Neuronal stem cell (in vitro differentiated cells): Measurements from ENCODE around the gene LRRK2.
"Not testable (repeated sequence)": the region's sequence is repeated elsewhere in the genome, so short reads cannot be mapped to it uniquely, and the experiment has no call there.

ENCODE experiments used
- DNase-seq: peaks from one replicate; pipeline ENCODE4 v3.0.0-alpha.2; 2013; ENCODE audit warnings: low spot score
- H2AFZ ChIP-seq: one replicate; pipeline ENCODE4 v1.6.1; 2013; ENCODE audit warnings: mild to moderate bottlenecking, low read length, inconsistent platforms
- H2AK5ac ChIP-seq: 2 replicates; pipeline ENCODE4 v1.6.1; 2013; ENCODE audit warnings: low read depth, mild to moderate bottlenecking, inconsistent platforms, low read length, moderate library complexity, mixed read lengths
- H2BK120ac ChIP-seq: 2 replicates; pipeline ENCODE4 v1.6.1; 2013; ENCODE audit warnings: low read depth, mild to moderate bottlenecking, inconsistent platforms, low read length, moderate library complexity, mixed read lengths
- H2BK12ac ChIP-seq: one replicate; pipeline ENCODE4 v1.6.1; 2013; ENCODE audit warnings: low read length, inconsistent platforms
- H2BK15ac ChIP-seq: 2 replicates; pipeline ENCODE4 v1.6.1; 2013; ENCODE audit warnings: mild to moderate bottlenecking, low read length, inconsistent platforms, mixed read lengths
- H2BK5ac ChIP-seq: one replicate; pipeline ENCODE4 v1.6.1; 2013; ENCODE audit warnings: inconsistent platforms, mild to moderate bottlenecking, low read length, moderate library complexity
- H3K14ac ChIP-seq: one replicate; pipeline ENCODE4 v1.6.1; 2013; ENCODE audit warnings: low read length, inconsistent platforms
- H3K18ac ChIP-seq: 2 replicates; pipeline ENCODE4 v1.6.1; 2013; ENCODE audit warnings: low read length, inconsistent platforms
- H3K23ac ChIP-seq: 2 replicates; pipeline ENCODE4 v1.6.1; 2013; ENCODE audit warnings: low read depth, mild to moderate bottlenecking, mixed read lengths, low read length, inconsistent platforms; ENCODE audit not compliant: poor library complexity
- H3K27ac ChIP-seq: replicated peaks from 3 replicates; pipeline ENCODE4 v1.5.1; 2013; ENCODE audit warnings: low read length, inconsistent platforms
- H3K27me3 ChIP-seq, 3 experiments: 2 replicates each; pipeline ENCODE4 v1.6.1; 2013; ENCODE audit warnings: low read length in 3 of 3, mild to moderate bottlenecking in 2 of 3, inconsistent platforms in 1 of 3, low read depth in 1 of 3, mixed read lengths in 1 of 3, moderate library complexity in 1 of 3; ENCODE audit not compliant: control insufficient read depth in 3 of 3, insufficient read depth in 3 of 3
- H3K36me3 ChIP-seq, 2 donors: replicated peaks in 1 of 2; 2 replicates each; pipeline ENCODE4 v1.6.1; 2013; ENCODE audit warnings: low read length in 2 of 2; ENCODE audit not compliant: control insufficient read depth in 2 of 2, insufficient read depth in 2 of 2
- H3K4ac ChIP-seq: 2 replicates; pipeline ENCODE4 v1.6.1; 2013; ENCODE audit warnings: inconsistent platforms, mild to moderate bottlenecking, low read length, moderate library complexity
- H3K4me1 ChIP-seq, 2 donors: 1 replicate in 1 of 2; 2 replicates in 1 of 2; pipeline ENCODE4 v1.6.1; 2013; ENCODE audit warnings: low read length in 2 of 2, low read depth in 1 of 2; ENCODE audit not compliant: control insufficient read depth in 2 of 2, insufficient read depth in 1 of 2
- H3K4me2 ChIP-seq: one replicate; pipeline ENCODE4 v1.6.1; 2013; ENCODE audit warnings: mild to moderate bottlenecking, low read length, inconsistent platforms; ENCODE audit not compliant: insufficient read depth, poor library complexity, severe bottlenecking
- H3K4me3 ChIP-seq, 2 donors: 2 replicates each; pipeline ENCODE4 v1.5.1; 2013; ENCODE audit warnings: low read length in 2 of 2, mild to moderate bottlenecking in 2 of 2, inconsistent platforms in 1 of 2, moderate library complexity in 1 of 2
- H3K79me1 ChIP-seq: one replicate; pipeline ENCODE4 v1.6.1; 2013; ENCODE audit warnings: low read depth, mild to moderate bottlenecking, inconsistent platforms, low read length, moderate library complexity
- H3K9ac ChIP-seq: one replicate; pipeline ENCODE4 v1.6.1; 2013; ENCODE audit warnings: mild to moderate bottlenecking, low read depth, low read length, inconsistent platforms; ENCODE audit not compliant: poor library complexity
- H3K9me3 ChIP-seq, 2 donors: replicated peaks in 1 of 2; 2 replicates each; pipeline versions ENCODE3 to v1.6.1; 2013; ENCODE audit warnings: low read length in 2 of 2, mild to moderate bottlenecking in 2 of 2, inconsistent platforms in 1 of 2, low read depth in 1 of 2, mixed read lengths in 1 of 2, moderate library complexity in 1 of 2; ENCODE audit not compliant: control insufficient read depth in 2 of 2, insufficient read depth in 1 of 2
- H4K8ac ChIP-seq: one replicate; pipeline ENCODE4 v1.6.1; 2013; ENCODE audit warnings: low read depth, mild to moderate bottlenecking, inconsistent platforms, low read length, moderate library complexity
- H4K91ac ChIP-seq: one replicate; pipeline ENCODE4 v1.6.1; 2013; ENCODE audit warnings: low read length, low read depth, mild to moderate bottlenecking, inconsistent platforms; ENCODE audit not compliant: poor library complexity
- WGBS, 2 donors: extraction: QIAGEN DNeasy Blood & Tissue Kit; methylation state at CpG; one replicate each; pipeline ENCODE4 v1.1.7; 2013; ENCODE audit warnings: missing lambda C conversion rate in 2 of 2, mixed read lengths in 1 of 2; ENCODE audit not compliant: insufficient read length in 2 of 2, insufficient replicate concordance in 1 of 2; ENCODE audit errors: extremely low coverage in 2 of 2; 5-methylcytosine and 5-hydroxymethylcytosine counted together

The LRRK2 gene

GRCh38 chr12:40207551-40207950 lies 17.2 kb upstream of the LRRK2 start:
- Histone ChIP-seq H3K9ac (no peak overlapping the region), H3K27me3 (no peaks in the 10 kb centered on the region), H2BK5ac (no peak overlapping the region), H2BK15ac (no peak overlapping the region), H2AFZ (no peak overlapping the region), H2BK120ac (no peak overlapping the region), H3K18ac (no peak overlapping the region), H4K8ac (no peak overlapping the region), H4K91ac (no peak overlapping the region), H3K79me1 (no peaks in the 10 kb centered on the region), H3K4me3 (no peak overlapping the region), H3K14ac (no peak overlapping the region), H2AK5ac (no peak overlapping the region), H3K4ac (no peak overlapping the region), H3K9me3 (no peaks in the 10 kb centered on the region), H2BK12ac (no peak overlapping the region), H3K4me2 (no peak overlapping the region), H3K4me1 (no peaks in the 10 kb centered on the region), H3K36me3 (no peaks in the 10 kb centered on the region), H3K27ac (no peak overlapping the region), H3K23ac (no peak overlapping the region)
- no peak for DNase-seq
- no CpG with 5 or more reads among the region's 2 CpGs for WGBS, 2 donors

DNA sequence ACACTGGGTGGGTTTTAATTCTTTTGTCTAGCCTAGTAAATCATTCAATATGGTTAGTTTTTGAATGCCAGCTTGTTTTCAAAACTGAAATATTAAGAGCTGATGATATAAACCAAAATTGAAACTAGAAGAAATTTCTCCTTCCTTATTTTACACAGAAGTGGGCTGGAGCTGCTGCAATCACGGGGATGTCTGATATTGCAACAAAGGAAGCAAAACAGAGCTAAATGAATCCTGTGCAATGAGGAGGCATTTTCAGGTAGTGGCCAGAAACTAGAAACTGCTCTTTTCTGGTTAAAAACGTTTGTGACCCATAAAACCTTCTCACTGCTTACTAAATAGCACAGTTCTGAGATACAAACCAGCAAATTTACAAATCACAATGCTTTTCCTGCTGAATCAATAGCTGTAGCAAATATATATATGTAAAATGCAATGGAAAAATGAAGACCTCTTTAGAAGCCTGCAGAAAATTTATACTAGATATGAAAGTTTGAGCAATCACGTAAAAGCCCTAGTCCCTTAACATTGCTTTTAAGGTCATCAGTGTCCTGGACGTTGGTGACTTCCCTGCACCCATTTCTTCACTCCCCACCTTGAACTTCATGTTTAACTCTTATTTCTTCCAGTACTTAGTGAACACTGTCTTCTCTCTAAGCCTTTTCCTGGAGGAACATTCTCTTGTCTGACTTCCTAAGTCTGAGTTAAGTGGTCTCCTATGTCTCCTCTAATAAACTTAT lies 15.9 kb upstream of the LRRK2 start:
- Histone ChIP-seq H3K36me3 (no peaks in the 10 kb centered on the region), H2AFZ (no peak overlapping the region), H3K4ac (no peak overlapping the region), H3K9ac (no peak overlapping the region), H3K4me1 (no peaks in the 10 kb centered on the region), H3K23ac (no peak overlapping the region), H2BK120ac (no peak overlapping the region), H2AK5ac (no peak overlapping the region), H2BK15ac (no peak overlapping the region), H4K91ac (no peak overlapping the region), H2BK12ac (no peak overlapping the region), H3K79me1 (no peaks in the 10 kb centered on the region), H3K4me2 (no peak overlapping the region), H4K8ac (no peak overlapping the region), H3K14ac (no peak overlapping the region), H3K4me3 (no peak overlapping the region), H3K27me3 (no peaks in the 10 kb centered on the region), H2BK5ac (no peak overlapping the region), H3K18ac (no peak overlapping the region), H3K9me3 (no peaks in the 10 kb centered on the region), H3K27ac (no peak overlapping the region)
- DNase-seq, result no peak
- WGBS, 2 donors, result no CpG with 5 or more reads among the region's 4 CpGs

DNA sequence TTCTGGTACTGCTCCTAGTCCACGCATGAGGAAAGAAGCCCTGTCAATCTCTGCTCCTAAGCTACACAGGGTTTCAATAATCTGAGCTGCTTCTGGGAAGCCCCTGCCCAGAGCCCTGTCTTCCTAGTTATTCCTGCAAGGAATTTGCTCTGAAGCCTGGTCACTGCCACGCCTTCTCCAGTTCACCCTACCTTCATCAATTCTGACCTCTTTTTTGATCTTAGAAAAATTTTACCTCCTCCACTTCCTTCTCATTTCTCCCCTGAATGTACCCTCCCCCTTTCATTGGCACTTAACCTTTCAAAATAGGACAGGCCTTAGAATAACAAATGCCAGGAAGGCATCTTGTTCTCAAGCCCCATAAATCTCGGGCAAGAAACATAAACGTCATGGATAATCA lies 14.9 kb upstream of the LRRK2 start:
- no peak overlapping the region for H4K8ac ChIP-seq
- WGBS, 2 donors, result no CpG with 5 or more reads among the region's 4 CpGs
- no peaks in the 10 kb centered on the region for H3K79me1 ChIP-seq
- H2AFZ ChIP-seq, result no peak overlapping the region
- H3K27me3 ChIP-seq, result no peaks in the 10 kb centered on the region
- no peak overlapping the region for H4K91ac ChIP-seq
- H3K9me3 ChIP-seq, result peaks cover 0 to 2% of the 10 kb centered on the region in 2 donors
- H3K9ac ChIP-seq, result no peak overlapping the region
- no peak overlapping the region for H3K23ac ChIP-seq
- H3K18ac ChIP-seq, result no peak overlapping the region
- H2BK5ac ChIP-seq, result no peak overlapping the region
- no peak overlapping the region for H3K14ac ChIP-seq
- H3K4ac ChIP-seq, result no peak overlapping the region
- H2BK12ac ChIP-seq, result no peak overlapping the region
- no peak overlapping the region for H2AK5ac ChIP-seq
- H2BK15ac ChIP-seq, result no peak overlapping the region
- no peak overlapping the region for H3K4me2 ChIP-seq
- H3K4me3 ChIP-seq, result no peak overlapping the region
- no peak for DNase-seq
- H3K36me3 ChIP-seq, result no peaks in the 10 kb centered on the region
- H3K27ac ChIP-seq, result no peak overlapping the region
- H3K4me1 ChIP-seq, result no peaks in the 10 kb centered on the region
- no peak overlapping the region for H2BK120ac ChIP-seq

DNA sequence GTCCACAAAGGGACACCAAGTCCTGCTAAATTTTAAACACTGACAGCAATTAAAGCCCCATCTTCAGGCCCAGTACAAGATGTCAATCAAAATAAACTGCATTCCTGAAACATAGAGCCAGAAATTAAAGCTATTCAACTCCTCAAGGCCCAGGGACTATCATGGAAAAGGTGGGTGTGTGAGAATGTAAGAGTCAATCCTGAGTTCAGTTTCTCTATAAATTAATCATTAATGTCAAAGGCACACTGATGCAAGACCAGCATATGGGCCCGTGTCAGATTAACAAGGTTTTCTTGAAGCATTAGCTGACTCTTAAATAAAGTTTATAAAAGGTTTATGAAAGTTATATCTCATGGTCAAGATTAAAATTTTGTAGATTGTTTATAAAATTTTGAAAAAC lies 13.6 kb upstream of the LRRK2 start:
- H3K4ac ChIP-seq, H2BK5ac ChIP-seq, H2BK15ac ChIP-seq, H2AK5ac ChIP-seq, H3K27ac ChIP-seq, DNase-seq, H3K4me1 ChIP-seq, H3K9me3 ChIP-seq, H3K79me1 ChIP-seq, H3K9ac ChIP-seq, H3K4me2 ChIP-seq, H3K14ac ChIP-seq, H3K27me3 ChIP-seq, H2BK12ac ChIP-seq, H3K23ac ChIP-seq, H3K36me3 ChIP-seq, H2BK120ac ChIP-seq, H4K8ac ChIP-seq, H2AFZ ChIP-seq, H4K91ac ChIP-seq, H3K4me3 ChIP-seq, H3K18ac ChIP-seq: not testable (repeated sequence)
- no CpG with 5 or more reads among the region's 1 CpG for WGBS, 2 donors
